Stomach (tissue), 9 donors: ENCODE data around the gene HOMER1. TPM values are rescaled to one million over a fixed set of nuclear protein-coding genes. Genes with fewer than 3 reads are reported as not detected.
"Not testable (repeated sequence)": the region's sequence is repeated elsewhere in the genome, so short reads cannot be mapped to it uniquely, and the experiment has no call there.

Source experiments
- DNase-seq, 2 donors: peaks; one replicate each; pipeline versions ENCODE4 v3.0.0 to v3.0.0-alpha.2; 2013 to 2019
- H3K27ac ChIP-seq, 5 donors: fragments of 200-600 bp in 4 of 5; sonication (generic) in 4 of 5; one replicate each; pipeline ENCODE4 v1.5.1; 2013 to 2019; ENCODE audit warnings: mild to moderate bottlenecking in 1 of 5, moderate library complexity in 1 of 5
- H3K27me3 ChIP-seq, 3 donors: fragments of 200-600 bp; sonication (generic); one replicate each; pipeline ENCODE4 v1.5.1; 2017 to 2019; ENCODE audit warnings: mixed run types in 1 of 3
- H3K36me3 ChIP-seq, 4 donors: fragments of 200-600 bp; sonication (generic); 1 replicate in 3 of 4; 2 replicates in 1 of 4; pipeline ENCODE4 v1.5.1; 2016 to 2019
- H3K4me1 ChIP-seq, 4 donors: fragments of 200-600 bp; sonication (generic); one replicate each; pipeline ENCODE4 v1.5.1; 2016 to 2019
- H3K4me3 ChIP-seq, 4 donors: fragments of 200-600 bp; sonication (generic) in 3 of 4; one replicate each; pipeline ENCODE4 v1.5.1; 2016 to 2019; ENCODE audit warnings: mild to moderate bottlenecking in 1 of 4
- H3K9me3 ChIP-seq, 4 donors: fragments of 200-600 bp; sonication (generic); one replicate each; pipeline ENCODE4 v1.5.1; 2016 to 2019
- EP300 ChIP-seq: sonication (generic); formaldehyde crosslinking; IDR thresholded peaks from one replicate; pipeline ENCODE4 v1.6.1; 2017; ENCODE audit warnings: antibody characterized with exemption
- POLR2A ChIP-seq, 4 donors: fragments of 450-650 bp; IDR thresholded peaks; one replicate each; pipeline ENCODE4 v1.6.1; 2016; ENCODE audit warnings: antibody characterized with exemption in 4 of 4, control low read depth in 2 of 4, mild to moderate bottlenecking in 1 of 4, moderate library complexity in 1 of 4
- POLR2AphosphoS5 ChIP-seq, 3 donors: sonication (generic); formaldehyde crosslinking; IDR thresholded peaks; one replicate each; pipeline ENCODE4 v1.6.1; 2016; ENCODE audit warnings: antibody characterized with exemption in 3 of 3
- WGBS, 5 donors: extraction: QIAGEN DNeasy Blood & Tissue Kit in 3 of 5; methylation state at CpG; one replicate each; pipeline versions ENCODE4 v1.1.5 to v1.1.7; 2013 to 2018; 5-methylcytosine and 5-hydroxymethylcytosine counted together
- intact Hi-C: fragments of 100-400 bp; cut with DNase I; formaldehyde crosslinking; loops from one replicate; pipeline ENCODE4 v1.15.1; 2023; ENCODE audit warnings: low total_unique reads
- polyA plus RNA-seq, 3 donors: library from polyadenylated mRNA; stranded (reverse); fragments of 200-250 nt; gene quantifications; one replicate each; pipeline ENCODE4 v1.2.3, GENCODE V29; 2013
- total RNA-seq, 5 donors: library from RNA; depleted of rRNA; stranded (reverse); fragments of >200 nt; gene quantifications; one replicate each; pipeline versions ENCODE4 v1.1.0 to v1.2.3, GENCODE V29; 2014 to 2016
- TF ChIP-seq, protein P1 (sequence below), 7 experiments: fragments of 450-650 bp in 4 of 7; fragments of 200-600 bp in 3 of 7; sonication (generic) in 3 of 7; IDR thresholded peaks; one replicate each; pipeline ENCODE4 v1.5.1; 2016 to 2019; ENCODE audit warnings: antibody characterized with exemption in 7 of 7, control low read depth in 2 of 7, mild to moderate bottlenecking in 1 of 7
- donor health status: healthy with polysubstance abuse.
- donor health status: Bipolar disorder and iron deficiency.
- donor health status: healthy.

The HOMER1 gene
- total and polyA plus RNA-seq, 8 donors: 0.85 to 21.6 (median 3.7) TPM

DNA sequence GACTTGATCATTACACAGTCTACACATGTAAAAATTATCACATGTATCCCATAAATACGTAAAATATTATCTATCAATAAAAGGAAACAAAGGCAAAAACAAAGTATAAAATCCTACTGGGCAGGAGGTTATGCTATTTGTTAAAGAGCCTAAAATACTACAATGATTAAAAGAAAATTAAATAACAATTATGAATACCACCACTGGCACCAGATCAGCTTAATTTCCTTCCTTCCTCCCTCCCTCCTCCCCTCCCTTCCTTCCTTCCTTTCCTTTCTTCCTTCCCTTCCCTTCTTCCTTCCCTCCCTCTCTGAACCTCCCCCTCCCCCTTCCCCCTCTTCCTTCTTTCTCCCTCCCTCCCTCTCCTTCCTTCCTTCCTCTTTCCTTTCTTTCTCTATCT lies 127.3 kb downstream of the HOMER1 start:
- no peak for TF ChIP-seq POLR2AphosphoS5 (IDR thresholded peaks at IDR 0.05)
- no peak for TF ChIP-seq EP300
- TF ChIP-seq, protein P1, sequence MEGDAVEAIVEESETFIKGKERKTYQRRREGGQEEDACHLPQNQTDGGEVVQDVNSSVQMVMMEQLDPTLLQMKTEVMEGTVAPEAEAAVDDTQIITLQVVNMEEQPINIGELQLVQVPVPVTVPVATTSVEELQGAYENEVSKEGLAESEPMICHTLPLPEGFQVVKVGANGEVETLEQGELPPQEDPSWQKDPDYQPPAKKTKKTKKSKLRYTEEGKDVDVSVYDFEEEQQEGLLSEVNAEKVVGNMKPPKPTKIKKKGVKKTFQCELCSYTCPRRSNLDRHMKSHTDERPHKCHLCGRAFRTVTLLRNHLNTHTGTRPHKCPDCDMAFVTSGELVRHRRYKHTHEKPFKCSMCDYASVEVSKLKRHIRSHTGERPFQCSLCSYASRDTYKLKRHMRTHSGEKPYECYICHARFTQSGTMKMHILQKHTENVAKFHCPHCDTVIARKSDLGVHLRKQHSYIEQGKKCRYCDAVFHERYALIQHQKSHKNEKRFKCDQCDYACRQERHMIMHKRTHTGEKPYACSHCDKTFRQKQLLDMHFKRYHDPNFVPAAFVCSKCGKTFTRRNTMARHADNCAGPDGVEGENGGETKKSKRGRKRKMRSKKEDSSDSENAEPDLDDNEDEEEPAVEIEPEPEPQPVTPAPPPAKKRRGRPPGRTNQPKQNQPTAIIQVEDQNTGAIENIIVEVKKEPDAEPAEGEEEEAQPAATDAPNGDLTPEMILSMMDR (IDR thresholded peaks at IDR 0.05): no peak
- TF ChIP-seq POLR2A (IDR thresholded peaks at IDR 0.05): no peak
- no peak overlapping the region for H3K27ac ChIP-seq
- H3K36me3 ChIP-seq: no peaks in the 10 kb centered on the region
- no peaks in the 10 kb centered on the region for H3K27me3 ChIP-seq
- WGBS, 5 donors: 87 to 100% (median 94%) methylated on average over 1 of the region's 1 CpG
- peaks cover 0 to 4% (median 0%) of the 10 kb centered on the region in 4 donors for H3K4me1 ChIP-seq
- peaks cover 0 to 22% (median 16%) of the 10 kb centered on the region in 4 donors for H3K9me3 ChIP-seq
- DNase-seq: no peak
- no peak overlapping the region for H3K4me3 ChIP-seq
- intact Hi-C loops: no loop called here

DNA sequence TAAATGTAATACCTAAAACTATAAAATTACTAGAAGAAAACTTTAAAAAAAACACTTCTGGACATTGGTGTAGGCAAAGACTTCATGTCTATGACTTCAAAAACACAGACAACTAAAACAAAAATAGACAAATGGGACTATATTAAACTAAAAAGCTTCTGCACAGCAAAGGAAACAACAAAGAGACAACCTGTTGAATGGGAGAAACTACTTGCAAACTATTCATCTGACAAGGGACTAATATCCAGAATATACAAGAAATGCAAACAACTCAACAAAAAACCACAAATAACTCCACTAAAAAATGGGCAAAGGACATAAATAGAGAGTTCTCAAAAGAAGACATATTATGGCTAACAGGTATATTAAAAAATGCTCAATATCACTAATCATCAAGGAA lies 128.8 kb downstream of the HOMER1 start:
- H3K9me3 ChIP-seq: peaks cover 0 to 33% (median 25%) of the 10 kb centered on the region in 4 donors
- DNase-seq, H3K27me3 ChIP-seq, H3K4me3 ChIP-seq, H3K36me3 ChIP-seq, intact Hi-C loops, H3K4me1 ChIP-seq, H3K27ac ChIP-seq: not testable (repeated sequence)

DNA sequence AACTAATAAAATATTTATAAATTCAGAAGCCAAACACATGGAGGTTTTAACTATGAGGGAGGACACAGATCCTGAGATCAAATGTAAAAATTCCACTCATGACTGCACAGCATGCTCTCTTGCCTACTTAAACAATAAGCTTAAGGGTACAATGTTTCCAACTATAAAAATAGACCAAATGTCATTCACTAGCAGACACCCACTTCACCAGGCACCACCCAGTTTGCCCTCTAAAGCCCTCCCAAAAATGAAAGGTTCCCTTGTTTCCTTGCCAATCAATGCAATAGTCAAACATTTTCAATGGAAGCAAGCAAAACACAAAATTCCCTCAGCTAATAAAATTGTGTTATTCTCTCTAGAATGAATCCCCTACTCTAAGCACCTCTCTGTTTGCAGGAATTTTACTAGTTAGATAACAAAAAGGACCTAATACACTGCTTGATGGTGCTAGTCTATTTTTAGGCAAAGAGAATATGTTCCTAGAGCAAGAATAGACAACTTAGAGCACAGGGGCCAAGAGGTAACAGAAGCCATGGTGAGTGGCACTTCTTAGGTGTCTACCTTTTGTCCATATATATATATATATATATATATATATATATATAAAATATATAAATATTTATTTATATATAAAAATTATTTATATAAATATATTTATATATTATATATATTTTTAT lies 135.3 kb downstream of the HOMER1 start:
- Histone ChIP-seq H3K4me3 (no peak overlapping the region), H3K27me3 (no peaks in the 10 kb centered on the region), H3K36me3 (peaks cover 0 to 6% (median 0%) of the 10 kb centered on the region in 4 donors), H3K4me1 (no peaks in the 10 kb centered on the region), H3K27ac (no peak overlapping the region), H3K9me3 (peaks cover 0 to 33% (median 24%) of the 10 kb centered on the region in 4 donors)
- intact Hi-C loops: no loop called here
- no peak for DNase-seq
- TF ChIP-seq EP300: no peak
- TF ChIP-seq POLR2A (IDR thresholded peaks at IDR 0.05): no peak

DNA sequence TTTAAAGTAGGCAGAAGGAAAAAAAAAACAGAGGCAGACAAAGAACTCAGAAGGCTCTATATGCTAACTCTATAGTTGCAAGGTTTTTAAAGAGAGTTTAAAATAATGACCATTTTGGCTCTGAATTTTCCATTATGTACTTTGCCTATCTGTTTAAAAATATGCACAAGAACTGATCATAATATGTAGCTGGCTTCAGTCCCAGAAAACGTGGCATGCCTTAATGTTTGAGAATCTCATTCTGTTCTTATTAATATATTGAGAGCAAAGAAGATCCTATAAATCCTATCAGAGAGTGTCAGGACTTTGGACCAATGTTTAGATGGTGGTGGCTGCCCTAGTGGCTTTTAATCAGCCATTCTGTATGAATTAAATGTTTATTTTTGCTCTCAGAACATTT lies 156.5 kb downstream of the HOMER1 start:
- no peak overlapping the region for H3K27ac ChIP-seq
- 4 to 23% (median 12%) methylated on average over 1 of the region's 1 CpG for WGBS, 5 donors
- TF ChIP-seq, protein P1 (IDR thresholded peaks at IDR 0.05): no peak
- no peak for TF ChIP-seq EP300
- TF ChIP-seq POLR2A (IDR thresholded peaks at IDR 0.05): no peak
- no peak for TF ChIP-seq POLR2AphosphoS5 (IDR thresholded peaks at IDR 0.05)
- H3K4me1 ChIP-seq: peaks cover 0 to 9% (median 2%) of the 10 kb centered on the region in 4 donors
- H3K9me3 ChIP-seq: no peaks in the 10 kb centered on the region
- no peaks in the 10 kb centered on the region for H3K27me3 ChIP-seq
- intact Hi-C loops: no loop called here
- H3K4me3 ChIP-seq: no peak overlapping the region
- H3K36me3 ChIP-seq: no peaks in the 10 kb centered on the region
- peak in 1 of 2 donors; percentile 54 for DNase-seq

DNA sequence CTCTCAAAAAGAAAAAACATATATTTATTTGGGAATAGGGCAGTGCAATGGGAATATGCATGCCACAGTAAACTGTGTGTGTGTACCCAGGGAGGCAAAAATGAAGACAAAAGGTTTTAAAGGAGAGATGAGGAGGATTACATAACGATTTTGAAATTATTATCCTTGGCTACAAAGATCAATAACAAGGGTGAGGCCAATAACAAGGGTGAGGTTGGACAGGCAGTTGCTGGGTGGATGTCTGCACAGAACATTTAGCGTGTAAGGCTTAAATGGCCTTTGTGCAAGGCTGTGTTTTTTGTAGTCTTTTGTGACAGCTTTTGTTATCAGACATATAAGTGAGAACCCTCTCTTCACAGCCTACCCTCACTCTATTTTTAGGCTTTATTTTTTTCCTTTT lies 164.1 kb downstream of the HOMER1 start:
- no peaks in the 10 kb centered on the region for H3K27me3 ChIP-seq
- no peaks in the 10 kb centered on the region for H3K36me3 ChIP-seq
- H3K4me3 ChIP-seq: no peak overlapping the region
- intact Hi-C loops: no loop called here
- WGBS, 5 donors: 69 to 87% (median 81%) methylated on average over 2 of the region's 2 CpGs
- DNase-seq: no peak
- TF ChIP-seq POLR2AphosphoS5 (IDR thresholded peaks at IDR 0.05) (no peak), EP300 (no peak), POLR2A (IDR thresholded peaks at IDR 0.05) (no peak)
- TF ChIP-seq, protein P1 (IDR thresholded peaks at IDR 0.05): no peak
- H3K4me1 ChIP-seq: no peaks in the 10 kb centered on the region
- no peaks in the 10 kb centered on the region for H3K9me3 ChIP-seq
- no peak overlapping the region for H3K27ac ChIP-seq
